22Rv1 (cell line): ENCODE data around the gene TMEM132D.

ENCODE experiments used
- CTCF ChIP-seq: fragments of 450-650 bp; IDR thresholded peaks from 2 replicates; pipeline ENCODE4 v1.5.1; 2017; ENCODE audit warnings: mild to moderate bottlenecking
- ZFX ChIP-seq: fragments of 450-650 bp; IDR thresholded peaks from 2 replicates; pipeline ENCODE4 v1.6.1; 2017; ENCODE audit warnings: antibody characterized with exemption, borderline replicate concordance

DNA sequence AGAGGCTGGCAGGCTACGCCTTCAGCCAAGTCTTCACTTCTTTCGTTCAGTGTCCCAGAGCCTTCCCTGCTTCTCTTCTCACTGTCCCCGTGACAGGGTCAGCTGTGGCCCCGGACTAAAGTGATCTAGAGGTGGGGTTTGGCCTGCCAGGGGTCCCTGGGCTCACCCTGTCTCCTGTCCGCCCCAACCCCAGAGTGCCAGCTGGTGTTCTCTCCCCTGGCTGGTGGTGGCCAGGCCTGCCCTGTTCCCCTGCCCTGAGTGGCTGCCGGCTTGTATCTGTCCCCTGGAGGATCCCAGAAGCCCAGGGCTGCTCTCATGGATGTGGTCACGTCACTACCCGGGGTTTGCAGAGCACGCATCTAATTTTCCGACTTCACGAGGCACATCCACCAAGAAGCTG is 753.1 kb downstream of the TMEM132D start:
- TF ChIP-seq CTCF = no peak
- TF ChIP-seq ZFX = no peak
